A673 (cell line): Measurements from ENCODE around the gene ZNFX1.

Experiments used
- CTCF ChIP-seq: fragments of 300-800, 200-600 bp; sonication (generic); conservative IDR thresholded peaks from 2 replicates; pipeline ENCODE4 v1.5.1; 2017; ENCODE audit warnings: low read depth, mild to moderate bottlenecking, antibody characterized with exemption, low read length, moderate library complexity, mixed read lengths
- EZH2 ChIP-seq: fragments of 200-600 bp; sonication (generic); IDR thresholded peaks from 2 replicates; pipeline ENCODE4 v1.6.1; 2017; ENCODE audit warnings: borderline replicate concordance, low read depth, mild to moderate bottlenecking, mixed read lengths, antibody characterized with exemption, low read length; ENCODE audit not compliant: poor library complexity, severe bottlenecking

DNA sequence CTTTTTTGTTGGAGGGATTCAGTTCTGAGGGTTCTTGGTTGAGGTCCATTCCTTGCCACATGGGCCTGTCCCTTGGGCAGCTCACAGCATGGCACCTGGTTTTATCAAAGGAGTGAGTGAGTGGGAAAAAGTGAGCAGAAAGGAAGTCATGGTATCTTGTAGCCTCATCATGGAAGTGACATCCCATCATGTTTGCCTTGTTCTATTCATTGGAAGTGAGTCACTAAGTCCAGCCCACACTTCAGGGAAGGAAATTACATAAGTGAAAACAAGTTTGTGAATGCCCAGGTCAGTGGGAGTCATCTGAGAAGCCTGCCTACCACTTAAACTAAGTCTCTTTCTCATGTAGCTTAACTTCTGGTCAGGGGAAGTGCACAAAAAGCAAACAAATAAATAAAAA, 32.8 kb upstream of the ZNFX1 start:
- TF ChIP-seq CTCF (no peak), EZH2 (no peak)
